ENCODE data around the gene DDX42.

DDX42 gene

DNA sequence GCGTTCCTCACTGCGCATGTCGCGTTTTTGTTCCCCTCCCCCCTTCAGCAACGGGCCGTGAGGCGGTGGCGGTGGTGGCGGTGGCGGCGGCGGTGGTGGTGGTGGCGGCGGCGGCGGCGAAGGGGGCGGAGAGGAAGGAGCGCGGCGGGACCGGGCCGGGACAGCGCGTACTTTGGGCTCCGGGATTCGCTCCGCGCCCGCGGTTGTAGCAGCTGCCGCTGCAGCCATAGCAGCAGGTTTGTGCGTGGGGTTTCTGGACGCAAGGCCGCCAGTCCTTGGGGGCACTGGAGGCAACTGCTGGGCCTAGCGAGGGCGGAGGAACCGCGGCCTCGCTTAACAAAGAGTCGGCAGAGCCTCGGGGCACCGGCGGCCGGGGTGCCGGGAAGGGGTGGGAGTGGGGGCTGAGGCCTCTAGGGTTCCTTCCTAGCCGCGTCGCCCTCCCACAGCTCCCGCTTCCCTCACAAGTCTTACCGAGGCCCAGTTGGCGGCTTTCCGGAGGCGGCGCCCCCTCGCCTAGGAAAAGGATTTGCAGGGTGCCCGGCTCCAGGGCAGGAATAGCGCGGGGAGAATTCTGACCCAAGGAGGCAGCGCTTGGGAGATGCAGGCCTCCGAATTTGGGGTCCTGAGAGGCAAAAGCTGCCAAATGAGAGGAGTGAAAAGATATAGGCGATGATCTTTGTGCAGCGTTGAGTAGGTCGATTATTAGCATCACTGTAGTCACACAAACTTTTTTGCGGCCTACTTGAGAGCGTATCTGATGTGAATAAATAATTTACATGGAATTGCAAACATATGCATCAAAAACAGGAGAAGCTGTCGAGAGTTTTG is at the start of gene DDX42:
Gene DDX42, plus strand, starts transcription at position 30 of the 828 bp plus-strand sequence. CDS start 12,880 bp downstream, outside the sequence.
- TF ChIP-seq CTBP1 (IDR thresholded peaks at IDR 0.05; ENCODE audit: borderline replicate concordance) (no peak), L3MBTL2 (conservative IDR thresholded peaks at IDR 0.05) (no peak), FOXK2 (IDR thresholded peaks at IDR 0.05) (no peak), LEF1 (IDR thresholded peaks at IDR 0.05; ENCODE audit: borderline replicate concordance) (no peak), FOXM1 (IDR thresholded peaks at IDR 0.05; ENCODE audit: borderline replicate concordance) (no peak), TARDBP (IDR thresholded peaks at IDR 0.05) (no peak), ELF4 (IDR thresholded peaks at IDR 0.05) (no peak), BHLHE40 (IDR thresholded peaks at IDR 0.05; ENCODE audit: borderline replicate concordance) (no peak), NFRKB (IDR thresholded peaks at IDR 0.05) (no peak), SUZ12 (IDR thresholded peaks at IDR 0.05) (no peak), ARNT (IDR thresholded peaks at IDR 0.05) (no peak), SP1 (IDR thresholded peaks at IDR 0.05) (no peak), FOXA1 (IDR thresholded peaks at IDR 0.05) (no peak), ZNF384 (IDR thresholded peaks at IDR 0.05) (no peak)
- POLR2A ChIA-PET: interaction anchor here (0.7 to 4.0 kb wide), 41 partner anchors 9 to 271 kb away, joined by 3 to 52 read pairs (median 6); partner anchors contain the start of genes FTSJ3, LIMD2, PSMC5 and SMARCD2
- CTCF ChIA-PET: no interaction called here
- DNase-seq (ENCODE audit: extremely low spot score): peak; percentile 46

DNA sequence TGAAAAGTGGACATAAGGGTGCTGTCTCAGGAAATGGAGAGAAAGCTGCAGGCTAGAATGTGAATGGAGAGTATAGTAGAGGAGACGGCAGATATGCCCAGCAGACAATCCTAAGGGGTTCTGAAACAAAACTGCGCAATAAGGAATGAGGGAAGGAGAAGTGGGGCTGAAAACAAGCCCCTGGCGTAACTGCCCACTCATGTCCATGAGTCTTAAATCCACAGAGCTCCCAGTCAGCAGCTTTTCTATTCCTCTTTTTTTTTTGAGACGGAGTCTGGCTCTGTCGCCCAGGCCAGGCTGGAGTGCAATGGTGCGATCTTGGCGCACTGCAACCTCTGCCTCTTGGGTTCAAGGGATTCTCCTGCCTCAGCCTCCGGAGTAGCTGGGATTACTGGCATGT is 38.3 kb upstream of the DDX42 start:
- no peak for DNase-seq (ENCODE audit: extremely low spot score)
- no peak for TF ChIP-seq HDGF (IDR thresholded peaks at IDR 0.05; ENCODE audit: borderline replicate concordance)
- TF ChIP-seq FOXM1 (IDR thresholded peaks at IDR 0.05; ENCODE audit: borderline replicate concordance): no peak
- TF ChIP-seq TARDBP (IDR thresholded peaks at IDR 0.05): no peak
- no peak for TF ChIP-seq FOXK2 (IDR thresholded peaks at IDR 0.05)
- TF ChIP-seq L3MBTL2 (conservative IDR thresholded peaks at IDR 0.05): no peak
- TF ChIP-seq LEF1 (IDR thresholded peaks at IDR 0.05; ENCODE audit: borderline replicate concordance): no peak
- TF ChIP-seq ELF4 (IDR thresholded peaks at IDR 0.05): no peak
- no peak for TF ChIP-seq CTBP1 (IDR thresholded peaks at IDR 0.05; ENCODE audit: borderline replicate concordance)
- no peak for TF ChIP-seq NFRKB (IDR thresholded peaks at IDR 0.05)
- TF ChIP-seq, protein P1, sequence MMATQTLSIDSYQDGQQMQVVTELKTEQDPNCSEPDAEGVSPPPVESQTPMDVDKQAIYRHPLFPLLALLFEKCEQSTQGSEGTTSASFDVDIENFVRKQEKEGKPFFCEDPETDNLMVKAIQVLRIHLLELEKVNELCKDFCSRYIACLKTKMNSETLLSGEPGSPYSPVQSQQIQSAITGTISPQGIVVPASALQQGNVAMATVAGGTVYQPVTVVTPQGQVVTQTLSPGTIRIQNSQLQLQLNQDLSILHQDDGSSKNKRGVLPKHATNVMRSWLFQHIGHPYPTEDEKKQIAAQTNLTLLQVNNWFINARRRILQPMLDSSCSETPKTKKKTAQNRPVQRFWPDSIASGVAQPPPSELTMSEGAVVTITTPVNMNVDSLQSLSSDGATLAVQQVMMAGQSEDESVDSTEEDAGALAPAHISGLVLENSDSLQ (IDR thresholded peaks at IDR 0.05): no peak
- TF ChIP-seq FOXA1 (IDR thresholded peaks at IDR 0.05): no peak
- no peak for TF ChIP-seq SP1 (IDR thresholded peaks at IDR 0.05)
- TF ChIP-seq ARNT (IDR thresholded peaks at IDR 0.05): no peak
- no peak for TF ChIP-seq BHLHE40 (IDR thresholded peaks at IDR 0.05; ENCODE audit: borderline replicate concordance)
- no peak for TF ChIP-seq SUZ12 (IDR thresholded peaks at IDR 0.05)
- TF ChIP-seq ZNF384 (IDR thresholded peaks at IDR 0.05): no peak
- CTCF ChIA-PET: interaction anchor here (1.0 kb wide), 1 partner anchor 130 kb away, joined by 5 read pairs; no protein-coding TSS in a partner anchor
- POLR2A ChIA-PET: no interaction called here

DNA sequence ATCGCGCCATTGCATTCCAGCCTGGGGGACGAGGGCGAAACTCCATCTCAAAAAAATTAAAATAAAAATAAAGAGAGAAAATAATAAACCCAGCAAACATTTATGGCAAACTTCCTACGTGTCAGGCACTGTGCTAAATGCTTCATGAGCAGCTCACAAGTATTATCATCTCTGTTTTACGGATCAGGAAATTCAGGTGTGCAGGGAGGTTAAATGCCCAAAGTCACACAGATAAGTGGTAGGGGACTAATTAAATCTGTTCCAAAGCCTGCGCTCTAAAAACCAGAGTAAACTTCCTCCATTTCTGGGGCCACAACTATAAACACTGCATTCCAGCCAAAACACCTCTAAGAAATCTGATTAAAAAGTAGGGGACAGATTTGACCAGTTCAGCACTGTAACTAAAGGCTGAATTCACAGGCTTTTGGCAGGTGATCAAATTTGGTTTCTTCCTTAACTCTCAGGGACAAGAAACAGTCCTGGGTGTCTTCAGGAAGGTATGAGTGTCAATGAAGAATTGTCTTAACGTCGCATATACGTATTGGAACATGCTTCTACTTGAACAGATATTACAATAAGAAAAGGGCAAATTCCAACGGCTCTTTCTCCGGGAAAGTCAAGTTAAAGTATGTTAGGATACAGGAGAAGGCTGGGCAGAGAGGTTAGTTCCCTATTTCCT is 33.4 kb upstream of the DDX42 start:
- TF ChIP-seq FOXA1 (IDR thresholded peaks at IDR 0.05): no peak
- no peak for TF ChIP-seq SP1 (IDR thresholded peaks at IDR 0.05)
- no peak for TF ChIP-seq SUZ12 (IDR thresholded peaks at IDR 0.05)
- TF ChIP-seq ELF4 (IDR thresholded peaks at IDR 0.05): no peak
- no peak for TF ChIP-seq LEF1 (IDR thresholded peaks at IDR 0.05; ENCODE audit: borderline replicate concordance)
- no peak for TF ChIP-seq CTBP1 (IDR thresholded peaks at IDR 0.05; ENCODE audit: borderline replicate concordance)
- TF ChIP-seq TARDBP (IDR thresholded peaks at IDR 0.05): no peak
- no peak for TF ChIP-seq BHLHE40 (IDR thresholded peaks at IDR 0.05; ENCODE audit: borderline replicate concordance)
- no peak for TF ChIP-seq ARNT (IDR thresholded peaks at IDR 0.05)
- TF ChIP-seq ZNF384 (IDR thresholded peaks at IDR 0.05): no peak
- TF ChIP-seq FOXM1 (IDR thresholded peaks at IDR 0.05; ENCODE audit: borderline replicate concordance): no peak
- TF ChIP-seq HDGF (IDR thresholded peaks at IDR 0.05; ENCODE audit: borderline replicate concordance): no peak
- no peak for TF ChIP-seq NFRKB (IDR thresholded peaks at IDR 0.05)
- TF ChIP-seq, protein P1 (IDR thresholded peaks at IDR 0.05): no peak
- no peak for TF ChIP-seq FOXK2 (IDR thresholded peaks at IDR 0.05)
- no peak for TF ChIP-seq L3MBTL2 (conservative IDR thresholded peaks at IDR 0.05)
- POLR2A ChIA-PET: interaction anchor here (0.6 to 1.4 kb wide), 7 partner anchors 8 to 86 kb away, joined by 3 to 13 read pairs (median 4); partner anchors contain the start of genes CCDC47 and DDX42
- no peak for DNase-seq (ENCODE audit: extremely low spot score)
- CTCF ChIA-PET: interaction anchor here (0.6 to 1.2 kb wide), 4 partner anchors 10 to 315 kb away, joined by 3 to 4 read pairs (median 4); partner anchors contain the start of gene TACO1

GRCh38 chr17:63741143-63741407 is 32.9 kb upstream of the DDX42 start:
- no peak for DNase-seq (ENCODE audit: extremely low spot score)
- ChIA-PET POLR2A (interaction anchor here (0.6 to 1.4 kb wide), 7 partner anchors 9 to 85 kb away, joined by 3 to 13 read pairs (median 4); partner anchors contain the start of genes CCDC47 and DDX42), CTCF (interaction anchor here (1.0 kb wide), 1 partner anchor 10 kb away, joined by 4 read pairs; no protein-coding TSS in a partner anchor)
- TF ChIP-seq CTBP1 (IDR thresholded peaks at IDR 0.05; ENCODE audit: borderline replicate concordance): no peak
- TF ChIP-seq LEF1 (IDR thresholded peaks at IDR 0.05; ENCODE audit: borderline replicate concordance): no peak
- TF ChIP-seq NFRKB (IDR thresholded peaks at IDR 0.05): no peak
- TF ChIP-seq HDGF (IDR thresholded peaks at IDR 0.05; ENCODE audit: borderline replicate concordance): no peak
- TF ChIP-seq FOXA1 (IDR thresholded peaks at IDR 0.05): no peak
- no peak for TF ChIP-seq ARNT (IDR thresholded peaks at IDR 0.05)
- TF ChIP-seq TARDBP (IDR thresholded peaks at IDR 0.05): no peak
- TF ChIP-seq BHLHE40 (IDR thresholded peaks at IDR 0.05; ENCODE audit: borderline replicate concordance): no peak
- no peak for TF ChIP-seq FOXM1 (IDR thresholded peaks at IDR 0.05; ENCODE audit: borderline replicate concordance)
- TF ChIP-seq ELF4 (IDR thresholded peaks at IDR 0.05): no peak
- no peak for TF ChIP-seq L3MBTL2 (conservative IDR thresholded peaks at IDR 0.05)
- TF ChIP-seq SP1 (IDR thresholded peaks at IDR 0.05): no peak
- TF ChIP-seq FOXK2 (IDR thresholded peaks at IDR 0.05): no peak
- no peak for TF ChIP-seq ZNF384 (IDR thresholded peaks at IDR 0.05)
- TF ChIP-seq, protein P1 (IDR thresholded peaks at IDR 0.05): no peak
- TF ChIP-seq SUZ12 (IDR thresholded peaks at IDR 0.05): no peak

Measured in HEK293T (cell line).